ENCODE data around the gene XPO6. TPM values are rescaled to one million over a fixed set of nuclear protein-coding genes. Genes with fewer than 3 reads are reported as not detected.

XPO6 gene
- total RNA-seq, 1 experiment from 2014 or later = 162 TPM

DNA sequence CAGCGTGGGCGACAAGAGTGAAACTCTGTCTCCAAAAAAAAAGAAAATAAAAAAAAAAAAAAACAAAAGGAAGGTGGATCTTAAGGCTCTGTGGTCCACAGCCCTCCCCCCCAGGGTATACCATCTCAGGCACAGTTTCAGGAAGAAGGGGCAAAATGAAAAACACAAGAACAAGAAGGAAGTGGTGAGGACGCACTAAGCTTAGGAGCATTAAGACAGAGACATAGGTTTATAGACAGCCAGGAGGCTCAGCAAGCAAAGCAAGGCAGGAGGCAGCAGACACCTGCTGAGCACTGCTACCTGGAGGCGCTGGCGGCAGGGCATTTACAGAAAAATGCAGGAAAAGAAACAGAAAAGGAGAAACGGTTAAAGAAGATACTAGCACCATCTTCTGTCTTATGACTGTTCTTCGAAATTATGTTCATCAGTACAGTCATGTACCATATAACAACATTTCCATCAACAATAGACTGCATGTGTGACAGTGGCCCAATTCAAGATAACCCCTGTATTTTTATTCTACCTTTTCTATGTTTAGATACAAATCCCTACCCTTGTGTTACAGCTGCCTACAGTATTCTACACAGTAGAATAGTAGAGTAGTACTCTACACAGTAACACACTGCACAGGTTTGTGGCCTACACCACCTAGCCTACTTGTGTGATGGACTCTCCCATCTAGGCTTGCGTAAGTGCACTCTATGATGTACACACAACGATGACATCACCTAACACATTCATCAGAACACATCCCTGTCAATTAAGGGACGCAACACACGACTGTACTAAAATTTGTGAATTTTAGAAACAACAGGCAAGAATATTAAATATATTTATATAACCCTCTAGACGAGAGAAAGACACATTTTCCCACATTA lies 62.5 kb downstream of the XPO6 start:
- no peak for ATAC-seq
- no peak overlapping the region for H3K27ac ChIP-seq (ENCODE audit: low read depth, low read length)
- H3K9ac ChIP-seq (ENCODE audit: low read length) = no peak overlapping the region
- intact Hi-C loops (cut with micrococcal nuclease) = no loop called here
- H3K9me2 ChIP-seq (ENCODE audit: insufficient read depth) = no peaks in the 10 kb centered on the region
- peaks cover 9% of the 10 kb centered on the region; the same call in 1 of the 2 replicates for H4K20me1 ChIP-seq (ENCODE audit: insufficient read depth)
- H3K9me3 ChIP-seq (ENCODE audit: control insufficient read depth in 1 of 2, insufficient read depth in 1 of 2, low read depth in 1 of 2, low read length in 2 of 2) = no peaks in the 10 kb centered on the region
- H3K4me2 ChIP-seq (ENCODE audit: low read length) = no peak overlapping the region
- no TSS peak for BruUV-seq (replicated peaks)
- CTCF ChIA-PET = no interaction called here
- no peak overlapping the region for H2AFZ ChIP-seq (ENCODE audit: low read depth, low read length, poor library complexity, severe bottlenecking)
- peaks cover 41 to 78% of the 10 kb centered on the region in 2 experiments for H3K36me3 ChIP-seq (ENCODE audit: control insufficient read depth in 1 of 2, insufficient read depth in 2 of 2, low read length in 2 of 2)
- TF ChIP-seq, protein P1, sequence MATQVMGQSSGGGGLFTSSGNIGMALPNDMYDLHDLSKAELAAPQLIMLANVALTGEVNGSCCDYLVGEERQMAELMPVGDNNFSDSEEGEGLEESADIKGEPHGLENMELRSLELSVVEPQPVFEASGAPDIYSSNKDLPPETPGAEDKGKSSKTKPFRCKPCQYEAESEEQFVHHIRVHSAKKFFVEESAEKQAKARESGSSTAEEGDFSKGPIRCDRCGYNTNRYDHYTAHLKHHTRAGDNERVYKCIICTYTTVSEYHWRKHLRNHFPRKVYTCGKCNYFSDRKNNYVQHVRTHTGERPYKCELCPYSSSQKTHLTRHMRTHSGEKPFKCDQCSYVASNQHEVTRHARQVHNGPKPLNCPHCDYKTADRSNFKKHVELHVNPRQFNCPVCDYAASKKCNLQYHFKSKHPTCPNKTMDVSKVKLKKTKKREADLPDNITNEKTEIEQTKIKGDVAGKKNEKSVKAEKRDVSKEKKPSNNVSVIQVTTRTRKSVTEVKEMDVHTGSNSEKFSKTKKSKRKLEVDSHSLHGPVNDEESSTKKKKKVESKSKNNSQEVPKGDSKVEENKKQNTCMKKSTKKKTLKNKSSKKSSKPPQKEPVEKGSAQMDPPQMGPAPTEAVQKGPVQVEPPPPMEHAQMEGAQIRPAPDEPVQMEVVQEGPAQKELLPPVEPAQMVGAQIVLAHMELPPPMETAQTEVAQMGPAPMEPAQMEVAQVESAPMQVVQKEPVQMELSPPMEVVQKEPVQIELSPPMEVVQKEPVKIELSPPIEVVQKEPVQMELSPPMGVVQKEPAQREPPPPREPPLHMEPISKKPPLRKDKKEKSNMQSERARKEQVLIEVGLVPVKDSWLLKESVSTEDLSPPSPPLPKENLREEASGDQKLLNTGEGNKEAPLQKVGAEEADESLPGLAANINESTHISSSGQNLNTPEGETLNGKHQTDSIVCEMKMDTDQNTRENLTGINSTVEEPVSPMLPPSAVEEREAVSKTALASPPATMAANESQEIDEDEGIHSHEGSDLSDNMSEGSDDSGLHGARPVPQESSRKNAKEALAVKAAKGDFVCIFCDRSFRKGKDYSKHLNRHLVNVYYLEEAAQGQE (IDR thresholded peaks at IDR 0.05; ENCODE audit: low read depth) = no peak
- no peak for TF ChIP-seq RAD21 (IDR thresholded peaks at IDR 0.05; ENCODE audit: low read depth)
- TF ChIP-seq ELF1 (IDR thresholded peaks at IDR 0.05; ENCODE audit: borderline replicate concordance, low read depth) = no peak
- TF ChIP-seq, protein P2, sequence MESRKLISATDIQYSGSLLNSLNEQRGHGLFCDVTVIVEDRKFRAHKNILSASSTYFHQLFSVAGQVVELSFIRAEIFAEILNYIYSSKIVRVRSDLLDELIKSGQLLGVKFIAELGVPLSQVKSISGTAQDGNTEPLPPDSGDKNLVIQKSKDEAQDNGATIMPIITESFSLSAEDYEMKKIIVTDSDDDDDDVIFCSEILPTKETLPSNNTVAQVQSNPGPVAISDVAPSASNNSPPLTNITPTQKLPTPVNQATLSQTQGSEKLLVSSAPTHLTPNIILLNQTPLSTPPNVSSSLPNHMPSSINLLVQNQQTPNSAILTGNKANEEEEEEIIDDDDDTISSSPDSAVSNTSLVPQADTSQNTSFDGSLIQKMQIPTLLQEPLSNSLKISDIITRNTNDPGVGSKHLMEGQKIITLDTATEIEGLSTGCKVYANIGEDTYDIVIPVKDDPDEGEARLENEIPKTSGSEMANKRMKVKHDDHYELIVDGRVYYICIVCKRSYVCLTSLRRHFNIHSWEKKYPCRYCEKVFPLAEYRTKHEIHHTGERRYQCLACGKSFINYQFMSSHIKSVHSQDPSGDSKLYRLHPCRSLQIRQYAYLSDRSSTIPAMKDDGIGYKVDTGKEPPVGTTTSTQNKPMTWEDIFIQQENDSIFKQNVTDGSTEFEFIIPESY (IDR thresholded peaks at IDR 0.05; ENCODE audit: extremely low read depth, insufficient replicate concordance, low read length) = no peak
- no peak for TF ChIP-seq EZH2 (IDR thresholded peaks at IDR 0.05)
- TF ChIP-seq ZNF274 (IDR thresholded peaks at IDR 0.05; ENCODE audit: low read depth, low read length) = no peak
- no peak for TF ChIP-seq CBX3 (IDR thresholded peaks at IDR 0.05; ENCODE audit: low read depth)
- RAD21 ChIA-PET (ENCODE audit: low non-redundant PET in 1 of 2, low total read pairs in 2 of 2, uncharacterized antibody in 2 of 2, unreplicated experiment in 2 of 2) = no interaction called here
- no peaks in the 10 kb centered on the region for H3K27me3 ChIP-seq (ENCODE audit: insufficient read depth, low read length)
- no peaks in the 10 kb centered on the region for H3K4me1 ChIP-seq (ENCODE audit: control insufficient read depth in 1 of 2, insufficient read depth in 2 of 2, low read length in 2 of 2)
- no peak for DNase-seq (ENCODE audit: low read depth, low spot score)
- no peak overlapping the region for H3K4me3 ChIP-seq (replicated peaks in 1 of 2; ENCODE audit: low read depth in 1 of 2, low read length in 2 of 2)
- peaks cover 95% of the 10 kb centered on the region for H3K79me2 ChIP-seq (ENCODE audit: insufficient read depth, low read length)
- POLR2A ChIA-PET = no interaction called here

All from HCT116 (cell line).